WTC11 (cell line): Measurements from ENCODE around the gene MYO5B.

Experiments
- CTCF ChIP-seq: fragments of 200-600 bp; IDR thresholded peaks from 2 replicates; pipeline ENCODE4 v1.8.0; 2022; ENCODE audit warnings: antibody characterized with exemption
- NFYB ChIP-seq: sonication (generic); formaldehyde crosslinking; conservative IDR thresholded peaks from 2 replicates; pipeline ENCODE4 v1.8.0; 2022; ENCODE audit warnings: low read depth, missing genetic modification reagents
- OVOL2 ChIP-seq: fragments of 250-450 bp; sonication (Bioruptor Pico); IDR thresholded peaks from 2 replicates; pipeline ENCODE4 v1.9.0; 2021; ENCODE audit warnings: mild to moderate bottlenecking, borderline replicate concordance
- PRDM15 ChIP-seq: sonication (generic); formaldehyde crosslinking; IDR thresholded peaks from 2 replicates; pipeline ENCODE4 v1.8.0; 2022; ENCODE audit warnings: missing genetic modification reagents
- TP53 ChIP-seq: sonication (generic); formaldehyde crosslinking; IDR thresholded peaks from 2 replicates; pipeline ENCODE4 v1.8.1; 2023; ENCODE audit warnings: mild to moderate bottlenecking, missing genetic modification reagents
- TF ChIP-seq, protein P1 (sequence below): sonication (generic); formaldehyde crosslinking; IDR thresholded peaks from 2 replicates; pipeline ENCODE4 v1.8.1; 2022; ENCODE audit warnings: low read depth, mild to moderate bottlenecking, moderate library complexity, missing genetic modification reagents, borderline replicate concordance
- TF ChIP-seq, protein P2 (sequence below): fragments of 250-450 bp; sonication (Bioruptor Pico); IDR thresholded peaks from 2 replicates; pipeline ENCODE4 v1.9.0; 2021; ENCODE audit warnings: mild to moderate bottlenecking

- TF ChIP-seq, protein P1, sequence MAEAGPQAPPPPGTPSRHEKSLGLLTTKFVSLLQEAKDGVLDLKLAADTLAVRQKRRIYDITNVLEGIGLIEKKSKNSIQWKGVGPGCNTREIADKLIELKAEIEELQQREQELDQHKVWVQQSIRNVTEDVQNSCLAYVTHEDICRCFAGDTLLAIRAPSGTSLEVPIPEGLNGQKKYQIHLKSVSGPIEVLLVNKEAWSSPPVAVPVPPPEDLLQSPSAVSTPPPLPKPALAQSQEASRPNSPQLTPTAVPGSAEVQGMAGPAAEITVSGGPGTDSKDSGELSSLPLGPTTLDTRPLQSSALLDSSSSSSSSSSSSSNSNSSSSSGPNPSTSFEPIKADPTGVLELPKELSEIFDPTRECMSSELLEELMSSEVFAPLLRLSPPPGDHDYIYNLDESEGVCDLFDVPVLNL (CRISPR knock-in tag), result no peak
- TF ChIP-seq OVOL2 (no peak), PRDM15 (no peak), NFYB (CRISPR knock-in tag) (no peak), CTCF (no peak), TP53 (no peak)
- TF ChIP-seq, protein P2, sequence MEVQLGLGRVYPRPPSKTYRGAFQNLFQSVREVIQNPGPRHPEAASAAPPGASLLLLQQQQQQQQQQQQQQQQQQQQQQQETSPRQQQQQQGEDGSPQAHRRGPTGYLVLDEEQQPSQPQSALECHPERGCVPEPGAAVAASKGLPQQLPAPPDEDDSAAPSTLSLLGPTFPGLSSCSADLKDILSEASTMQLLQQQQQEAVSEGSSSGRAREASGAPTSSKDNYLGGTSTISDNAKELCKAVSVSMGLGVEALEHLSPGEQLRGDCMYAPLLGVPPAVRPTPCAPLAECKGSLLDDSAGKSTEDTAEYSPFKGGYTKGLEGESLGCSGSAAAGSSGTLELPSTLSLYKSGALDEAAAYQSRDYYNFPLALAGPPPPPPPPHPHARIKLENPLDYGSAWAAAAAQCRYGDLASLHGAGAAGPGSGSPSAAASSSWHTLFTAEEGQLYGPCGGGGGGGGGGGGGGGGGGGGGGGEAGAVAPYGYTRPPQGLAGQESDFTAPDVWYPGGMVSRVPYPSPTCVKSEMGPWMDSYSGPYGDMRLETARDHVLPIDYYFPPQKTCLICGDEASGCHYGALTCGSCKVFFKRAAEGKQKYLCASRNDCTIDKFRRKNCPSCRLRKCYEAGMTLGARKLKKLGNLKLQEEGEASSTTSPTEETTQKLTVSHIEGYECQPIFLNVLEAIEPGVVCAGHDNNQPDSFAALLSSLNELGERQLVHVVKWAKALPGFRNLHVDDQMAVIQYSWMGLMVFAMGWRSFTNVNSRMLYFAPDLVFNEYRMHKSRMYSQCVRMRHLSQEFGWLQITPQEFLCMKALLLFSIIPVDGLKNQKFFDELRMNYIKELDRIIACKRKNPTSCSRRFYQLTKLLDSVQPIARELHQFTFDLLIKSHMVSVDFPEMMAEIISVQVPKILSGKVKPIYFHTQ (CRISPR knock-in tag), result no peak
Measured at GRCh38 chr18:50169149-50169548, 25.8 kb downstream of the MYO5B start.
